ENCODE data around the gene PIK3R6.

Gene PIK3R6, protein sequence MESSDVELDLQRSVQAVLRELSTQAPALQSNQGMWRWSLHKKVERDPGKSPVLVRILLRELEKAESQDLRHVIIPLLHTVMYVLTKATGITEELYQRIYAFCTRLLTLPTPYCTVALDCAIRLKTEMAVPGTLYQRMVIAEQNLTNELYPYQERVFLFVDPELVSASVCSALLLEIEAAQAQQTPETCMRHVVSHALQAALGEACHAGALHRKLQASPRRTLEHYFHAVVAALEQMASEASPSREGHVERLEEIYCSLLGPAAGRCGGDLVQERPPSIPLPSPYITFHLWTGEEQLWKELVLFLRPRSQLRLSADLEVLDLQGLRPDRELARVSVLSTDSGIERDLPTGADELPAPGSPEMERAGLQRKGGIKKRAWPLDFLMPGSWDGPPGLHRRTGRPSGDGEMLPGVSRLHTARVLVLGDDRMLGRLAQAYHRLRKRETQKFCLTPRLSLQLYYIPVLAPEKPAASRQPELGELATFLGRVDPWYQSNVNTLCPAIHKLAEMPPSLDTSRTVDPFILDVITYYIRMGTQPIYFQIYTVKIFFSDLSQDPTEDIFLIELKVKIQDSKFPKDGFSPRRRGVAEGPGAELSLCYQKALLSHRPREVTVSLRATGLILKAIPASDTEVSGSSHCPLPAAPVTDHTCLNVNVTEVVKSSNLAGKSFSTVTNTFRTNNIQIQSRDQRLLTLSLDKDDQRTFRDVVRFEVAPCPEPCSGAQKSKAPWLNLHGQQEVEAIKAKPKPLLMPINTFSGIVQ

DNA sequence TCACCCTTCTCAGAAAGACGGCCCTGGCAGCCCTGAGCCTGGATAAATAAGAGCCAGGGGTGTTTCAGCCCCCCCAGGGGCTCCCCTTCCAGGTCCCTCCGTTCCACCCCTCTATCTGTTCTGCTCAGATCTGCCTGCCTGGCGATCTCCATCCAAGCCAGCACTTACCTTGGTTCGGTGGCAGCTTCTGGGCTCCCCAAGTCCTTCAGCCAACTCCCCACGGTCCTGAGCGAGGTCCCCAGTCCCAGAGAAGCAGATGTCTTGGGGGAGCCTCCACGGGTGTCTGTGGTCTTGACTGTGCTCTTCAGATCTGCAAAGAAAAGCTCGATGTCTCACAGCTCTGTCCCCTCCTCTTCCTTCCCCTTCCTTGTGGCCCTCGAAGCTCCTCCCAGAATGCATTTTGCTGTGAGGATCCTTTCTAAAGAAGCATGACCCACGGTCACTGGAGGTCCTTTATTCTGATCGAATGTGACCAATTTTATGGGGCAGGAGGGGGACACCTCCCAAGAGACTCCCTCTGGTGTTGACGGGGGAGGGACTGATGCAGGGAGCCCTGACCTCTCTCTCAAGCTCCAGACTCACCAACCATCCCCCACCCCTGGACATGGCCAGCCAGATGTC is at the start of gene PIK3R6:
TSS of gene PIK3R6 (minus strand) at position 314 of the 621 bp plus-strand sequence. CDS start 17,880 bp downstream, outside the sequence.
- DNase-seq (ENCODE audit: low spot score): no peak

DNA sequence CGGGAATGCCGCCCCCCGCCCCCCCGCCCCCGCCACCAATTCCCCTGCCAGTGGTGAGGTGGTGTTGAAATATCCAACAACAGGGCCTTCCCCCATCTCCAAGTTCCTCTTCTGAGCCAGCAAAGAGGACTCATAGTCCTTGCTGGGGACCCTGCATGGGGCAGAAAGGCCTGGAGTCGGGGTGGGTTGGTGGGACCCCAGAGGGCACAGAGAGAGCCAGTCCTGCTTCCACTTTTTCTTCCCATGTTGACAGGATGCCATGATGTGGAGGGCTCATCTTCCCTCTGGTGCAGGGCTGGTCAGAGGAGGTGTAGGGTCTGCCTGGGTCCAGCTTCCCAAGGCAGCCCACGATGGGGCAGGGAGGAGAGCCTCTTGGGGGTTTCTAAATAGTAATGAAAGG is 49.0 kb upstream of the PIK3R6 start:
- no peak for DNase-seq (ENCODE audit: low spot score)

GRCh38 chr17:8914554-8914953 is 47.1 kb upstream of the PIK3R6 start:
- DNase-seq (ENCODE audit: low spot score): no peak

DNA sequence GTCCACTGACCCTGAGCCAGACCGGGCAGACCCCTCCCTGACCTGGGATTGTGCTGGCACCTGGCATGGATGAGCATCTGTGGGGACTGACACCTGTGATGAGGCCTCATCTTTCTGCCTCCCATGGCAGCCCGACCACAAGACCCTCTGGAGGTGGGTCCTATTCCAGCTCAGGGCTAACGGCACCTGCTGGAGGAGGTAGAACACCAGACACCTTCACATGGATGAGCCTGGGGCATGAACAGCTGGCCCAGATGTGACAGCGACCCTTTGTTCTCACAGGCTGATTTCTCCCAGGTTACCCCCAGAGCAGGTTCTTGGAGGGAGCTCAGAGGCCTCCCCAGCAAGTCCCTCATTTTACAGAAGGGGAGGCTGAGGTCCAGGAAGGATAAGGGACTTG is 46.4 kb upstream of the PIK3R6 start:
- no peak for DNase-seq (ENCODE audit: low spot score)

GRCh38 chr17:8913091-8913490 is 45.6 kb upstream of the PIK3R6 start:
- DNase-seq (ENCODE audit: low spot score): no peak

DNA sequence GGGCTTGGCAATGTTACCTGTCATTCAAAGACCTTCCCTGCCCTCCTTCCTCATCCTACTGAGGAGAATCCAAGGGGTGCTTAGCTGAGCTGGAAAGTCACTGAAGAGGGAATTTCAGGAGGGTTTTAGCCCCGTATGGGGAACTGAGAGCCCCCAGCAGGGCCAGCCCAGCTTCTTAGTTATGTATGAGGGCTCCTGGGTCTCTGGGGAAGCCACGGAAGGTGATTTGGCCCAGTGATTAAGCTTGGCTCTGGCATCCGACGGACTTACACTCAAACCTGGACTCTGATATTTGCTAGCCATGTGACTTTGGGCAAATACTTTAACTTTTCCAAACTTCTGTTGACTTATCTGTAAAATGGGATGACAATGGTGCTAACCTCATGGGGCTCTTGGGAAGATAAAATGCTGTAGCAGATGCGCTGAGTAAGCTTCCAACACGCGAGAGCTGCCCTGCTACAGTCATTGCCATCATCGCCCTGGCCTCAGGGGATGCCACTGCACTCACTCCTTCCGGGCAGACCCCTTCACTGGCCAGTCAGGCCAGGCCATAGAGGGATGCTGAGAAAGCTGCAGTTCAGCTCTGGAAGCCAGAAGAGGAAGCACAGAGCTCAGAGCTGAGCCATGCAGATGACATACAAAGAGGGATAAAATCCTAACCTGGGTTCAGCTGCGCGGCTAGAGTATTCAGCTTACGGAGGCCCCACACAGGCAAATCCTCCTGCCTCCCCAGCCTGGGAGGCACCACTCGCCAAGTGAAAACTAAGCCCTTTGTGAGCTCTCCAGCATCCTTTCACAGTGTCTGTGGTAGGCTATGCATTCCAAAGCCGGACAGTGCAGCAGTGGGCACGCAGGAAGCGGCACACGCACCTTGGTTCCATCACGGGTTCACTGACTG is 44.9 kb upstream of the PIK3R6 start:
- DNase-seq (ENCODE audit: low spot score): no peak

GRCh38 chr17:8910969-8911604 is 43.6 kb upstream of the PIK3R6 start:
- DNase-seq (ENCODE audit: low spot score): no peak

- DNase-seq (ENCODE audit: low spot score): no peak
These were observed 42.3 kb upstream of the PIK3R6 start for GRCh38 chr17:8909586-8910270.

GRCh38 chr17:8905331-8905730 is 37.9 kb upstream of the PIK3R6 start:
- no peak for DNase-seq (ENCODE audit: low spot score)

DNA sequence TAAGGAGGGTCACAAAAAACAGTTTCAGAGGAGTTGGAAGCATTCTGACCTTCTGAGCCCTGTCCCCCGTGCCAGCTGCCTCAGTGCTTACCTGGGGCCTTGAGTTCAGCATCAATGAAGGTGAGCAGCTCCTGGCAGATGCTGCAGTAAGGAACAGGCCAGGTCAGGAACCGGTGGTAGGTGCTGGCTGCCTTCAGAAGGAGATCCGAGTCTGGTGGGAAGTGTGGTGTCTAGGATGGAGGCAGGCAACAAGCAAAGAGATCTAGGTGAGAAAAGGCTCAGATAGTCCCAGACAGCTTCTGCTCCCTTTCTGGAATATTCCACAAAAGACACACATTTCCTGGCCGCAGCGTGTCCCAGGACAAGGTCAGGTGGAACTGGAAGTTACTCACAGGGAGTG is 37.2 kb upstream of the PIK3R6 start:
- DNase-seq (ENCODE audit: low spot score): no peak

- DNase-seq (ENCODE audit: low spot score): no peak
These were observed 36.7 kb upstream of the PIK3R6 start for GRCh38 chr17:8904201-8904600.

DNA sequence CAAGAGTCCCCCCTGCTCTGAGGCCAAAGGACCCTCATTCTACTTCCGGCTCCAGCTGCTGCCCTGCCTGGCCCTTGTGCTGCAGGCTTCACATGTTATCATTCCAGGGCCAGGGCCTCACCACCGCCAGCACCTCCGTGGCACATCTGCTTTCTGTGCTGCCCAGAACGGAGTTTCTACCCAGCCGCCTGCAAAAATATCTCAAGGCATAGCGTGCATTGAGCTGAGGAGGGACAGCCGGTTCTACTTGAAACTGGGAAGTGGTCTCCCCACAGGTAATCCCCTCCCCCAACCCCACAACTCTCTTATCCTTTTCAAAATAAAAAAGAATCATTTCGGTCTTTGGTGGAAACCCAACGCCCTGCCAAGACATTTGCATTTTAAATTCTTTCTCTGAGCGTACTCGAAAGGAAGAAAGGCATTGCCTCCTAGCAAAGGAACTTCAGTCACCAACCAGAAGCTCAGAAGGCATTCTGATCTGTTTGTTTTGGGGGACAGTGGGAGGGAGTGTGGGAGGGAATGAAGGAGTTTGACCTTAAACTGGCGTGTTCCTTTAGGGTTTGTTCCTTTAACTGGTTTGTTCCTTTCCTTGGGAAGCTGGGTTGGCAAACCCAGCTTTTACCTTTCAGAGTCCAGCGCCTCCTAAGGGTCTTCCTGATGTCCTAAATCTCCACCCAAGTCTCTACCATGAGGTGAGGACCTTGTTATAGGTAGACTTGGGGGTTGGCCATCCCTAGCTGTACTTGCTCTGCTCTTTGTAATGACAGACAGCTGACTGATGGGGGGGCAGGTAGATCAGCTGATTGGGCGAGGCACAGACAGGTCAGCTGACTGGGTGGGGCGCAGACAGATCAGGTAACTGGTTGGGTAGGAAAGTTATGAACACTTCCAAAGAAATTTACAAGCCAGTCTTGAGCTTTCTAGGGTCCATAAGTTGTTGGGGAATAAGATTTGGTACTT is 33.4 kb upstream of the PIK3R6 start:
- no peak for DNase-seq (ENCODE audit: low spot score)

- no peak for DNase-seq (ENCODE audit: low spot score)
These were observed 32.7 kb upstream of the PIK3R6 start for GRCh38 chr17:8900207-8900606.

DNA sequence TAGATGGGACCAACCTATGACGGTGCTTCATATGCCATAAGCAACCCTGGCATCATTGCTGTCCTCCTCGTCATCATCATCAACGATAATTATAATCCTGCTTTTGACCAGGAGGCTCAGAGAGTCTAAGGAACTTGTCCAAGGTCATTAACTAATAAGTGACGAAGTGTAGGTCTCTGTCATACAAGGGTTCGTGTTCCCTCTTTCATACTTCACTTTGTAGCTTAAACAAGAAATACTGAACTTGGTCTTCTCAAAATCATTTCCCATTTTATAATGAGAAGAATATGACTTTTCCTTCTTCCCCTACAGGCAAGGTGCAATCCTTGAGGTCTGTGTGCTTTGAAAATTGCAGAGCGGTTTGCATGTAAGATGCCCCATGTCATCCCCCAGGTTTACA is 31.2 kb upstream of the PIK3R6 start:
- DNase-seq (ENCODE audit: low spot score): no peak

DNA sequence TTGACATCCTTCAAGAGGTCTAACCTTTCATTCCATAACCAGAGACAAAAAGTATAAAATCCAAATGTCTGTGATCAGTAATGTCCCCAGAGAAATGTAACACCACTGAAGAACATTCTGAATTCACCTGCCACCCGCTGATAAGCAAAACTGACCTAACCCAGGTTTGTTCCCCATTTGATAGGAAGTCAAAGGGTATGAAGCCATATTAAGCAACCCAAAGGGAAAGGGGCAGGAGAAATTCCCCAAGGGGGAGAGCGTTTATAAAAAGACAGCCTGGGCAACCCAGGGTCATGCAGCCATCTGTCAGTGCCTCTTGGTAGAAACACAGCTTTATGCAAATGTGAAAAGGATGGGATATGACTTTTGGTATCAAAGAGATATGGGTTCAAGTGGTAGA is 30.7 kb upstream of the PIK3R6 start:
- DNase-seq (ENCODE audit: low spot score): no peak

- DNase-seq (ENCODE audit: low spot score): no peak
These were observed 29.5 kb upstream of the PIK3R6 start for GRCh38 chr17:8896641-8897635.

- no peak for DNase-seq (ENCODE audit: low spot score)
These were observed 28.6 kb upstream of the PIK3R6 start for GRCh38 chr17:8896087-8896486.

Data from AG08395 (cell line).